ENCODE data around the gene A2ML1.

GRCh38 chr12:8779281-8779680 lies 43.1 kb upstream of the A2ML1 start:
- TF ChIP-seq CTCF (IDR thresholded peaks at IDR 0.05) (no peak), POLR2A (IDR thresholded peaks at IDR 0.05) (no peak)

All from body of pancreas (tissue), 4 donors.